Activated CD4-positive, alpha-beta T cell treated with anti-CD3 and anti-CD28 coated beads, Interleukin-2, amount 50 U/mL, for 48 hours (primary cell): ENCODE results near the gene MARK3.

Experiments used
- DNase-seq, 2 experiments: peaks; one replicate each; pipeline ENCODE4 v3.0.0-alpha.2; 2020

MARK3 gene

DNA sequence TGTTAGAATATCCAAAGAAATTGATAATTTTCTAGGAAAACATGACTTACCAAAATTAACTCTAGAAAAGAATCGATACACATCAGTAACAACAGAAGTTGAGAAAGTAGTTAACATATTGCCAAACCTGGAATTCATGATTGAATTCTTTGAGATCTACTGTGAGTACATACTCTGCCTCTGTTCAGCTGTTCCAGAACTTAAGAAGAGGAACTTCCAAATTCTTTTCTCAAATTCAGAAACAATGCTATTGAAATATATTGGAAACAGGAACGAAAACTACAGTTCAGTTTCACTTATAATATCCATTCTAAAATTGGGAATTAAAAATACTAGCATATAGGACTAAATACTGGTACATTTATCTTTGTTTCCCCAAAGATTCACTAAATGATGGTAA lies 57.9 kb downstream of the MARK3 start:
- DNase-seq: no peak

DNA sequence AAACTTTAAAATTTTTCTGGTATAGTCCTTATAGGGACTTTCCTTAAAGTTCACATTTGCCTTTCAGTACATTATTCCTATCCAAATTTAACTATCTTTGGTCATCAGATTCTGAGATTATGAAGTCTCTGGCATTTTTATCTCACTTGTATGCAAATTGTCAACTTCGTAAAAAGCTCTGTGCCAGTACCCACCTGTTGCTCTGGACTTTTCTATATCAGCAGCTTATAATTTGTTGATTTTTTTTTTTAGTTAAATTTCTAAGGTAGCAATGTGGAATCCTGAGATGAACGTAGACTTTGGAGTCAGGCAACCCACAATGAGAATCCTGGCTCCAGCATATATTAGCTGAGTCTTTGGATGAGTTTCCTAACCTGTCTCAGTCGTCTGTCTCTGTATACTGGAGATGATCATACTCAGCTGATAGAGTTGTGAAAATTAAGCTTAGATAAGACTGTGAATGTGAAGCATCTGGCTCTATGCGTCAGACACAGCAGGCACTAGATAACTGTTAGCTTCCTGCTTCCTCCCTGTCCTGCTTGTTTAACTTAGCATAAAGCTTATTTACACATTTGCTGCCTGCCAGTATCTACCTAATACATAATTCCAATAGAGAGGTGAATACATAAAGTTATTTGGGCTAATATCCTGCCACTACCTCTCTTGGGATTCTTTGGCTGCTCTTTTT lies 59.8 kb downstream of the MARK3 start:
- DNase-seq: no peak

DNA sequence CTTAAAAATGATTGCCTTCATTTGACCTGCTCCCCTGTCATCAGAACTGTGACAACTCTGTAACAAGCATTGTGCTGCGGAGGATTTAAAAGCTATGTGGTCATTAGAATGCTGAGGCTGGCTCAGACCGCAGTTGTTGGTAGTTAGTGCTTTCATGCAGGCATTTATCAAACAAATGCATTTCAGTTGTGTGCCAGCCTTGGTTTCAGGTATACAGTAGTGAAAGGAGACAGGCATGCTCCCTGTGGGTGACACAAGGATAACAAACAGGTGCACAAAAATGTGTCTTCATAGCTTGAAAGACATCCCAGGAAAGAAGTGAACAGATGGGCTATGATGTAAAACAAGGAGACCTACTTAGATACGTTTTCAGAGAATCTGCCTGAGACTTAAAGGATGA lies 60.6 kb downstream of the MARK3 start:
- no peak for DNase-seq

DNA sequence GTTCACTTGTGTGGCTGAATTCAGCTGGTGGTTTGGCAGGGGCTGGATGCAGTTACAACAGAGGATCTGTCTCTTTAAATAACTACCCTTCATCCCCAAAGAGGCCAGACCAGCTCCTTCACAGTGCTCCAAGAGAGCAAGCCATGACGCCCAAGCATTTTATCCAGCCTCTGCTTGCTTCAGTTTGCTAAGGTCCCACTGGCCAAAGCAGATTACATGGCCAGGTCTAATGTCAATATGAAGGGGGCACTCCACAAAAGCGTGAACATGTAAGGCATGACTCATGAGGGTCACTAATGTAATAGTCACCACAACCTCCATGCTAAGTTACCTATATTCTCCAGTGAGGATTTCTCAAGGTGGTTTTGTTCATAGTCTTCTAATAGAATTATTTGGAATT lies 62.9 kb downstream of the MARK3 start:
- no peak for DNase-seq

DNA sequence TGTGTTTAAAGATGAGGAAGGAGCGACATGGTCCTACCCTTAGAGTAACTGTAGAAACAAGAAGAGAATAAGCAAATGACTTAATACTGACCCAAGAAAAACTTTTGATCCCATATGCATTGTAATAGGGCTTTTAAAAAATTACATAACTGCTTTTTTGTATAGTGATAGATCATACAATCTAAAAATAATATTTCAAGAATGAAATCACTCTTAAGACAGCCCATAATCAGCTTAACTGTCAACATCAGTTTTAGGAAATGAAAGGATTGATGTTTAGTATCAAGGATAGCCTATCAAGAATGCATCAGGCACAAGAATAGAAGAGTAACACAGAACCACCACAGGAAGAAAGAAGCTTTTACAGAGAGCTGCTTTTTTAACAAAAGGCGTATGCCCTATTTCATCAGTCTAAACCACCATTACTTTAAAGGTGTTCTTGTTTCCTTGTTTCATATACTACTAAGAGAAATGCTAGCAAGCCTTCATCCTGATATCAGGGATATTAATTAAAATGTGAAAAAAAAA lies 64.5 kb downstream of the MARK3 start:
- DNase-seq: no peak

DNA sequence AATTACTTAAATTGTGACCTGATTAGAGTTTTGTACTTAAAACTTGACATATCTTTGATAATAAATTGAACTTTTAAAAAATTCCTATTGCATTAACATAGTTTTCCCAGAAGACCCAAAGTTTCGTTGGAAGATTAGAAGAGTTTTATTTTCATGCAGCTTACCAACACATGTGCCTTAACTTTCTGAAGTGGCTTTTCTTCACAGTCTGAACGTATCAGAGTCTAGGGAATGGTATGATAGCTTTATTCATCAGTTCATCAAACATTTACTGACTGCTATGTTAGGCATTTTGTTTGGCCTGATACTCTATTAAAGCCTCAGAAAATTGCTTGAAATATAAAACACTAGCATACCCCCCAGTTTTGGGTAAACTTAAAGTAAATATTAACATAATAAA lies 65.2 kb downstream of the MARK3 start:
- no peak for DNase-seq

DNA sequence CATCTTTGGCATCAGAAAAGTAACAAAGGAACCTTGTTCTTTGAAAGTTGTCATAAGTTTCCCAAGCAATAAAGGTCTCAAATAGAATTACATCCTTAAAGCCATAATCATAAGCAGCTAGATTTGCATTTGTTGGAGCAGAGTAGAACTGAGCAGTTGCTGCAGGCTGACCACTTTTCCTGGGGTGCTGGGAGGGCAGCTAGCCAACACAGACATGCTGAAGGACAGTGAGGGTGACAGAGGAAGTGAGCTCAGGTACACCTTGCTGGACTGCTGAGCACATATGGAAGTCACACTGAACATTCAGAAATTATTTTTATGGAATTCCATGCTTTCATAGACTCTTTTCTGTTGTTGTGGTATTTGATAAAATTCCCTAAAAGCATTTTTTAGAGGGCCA lies 66.2 kb downstream of the MARK3 start:
- no peak for DNase-seq

DNA sequence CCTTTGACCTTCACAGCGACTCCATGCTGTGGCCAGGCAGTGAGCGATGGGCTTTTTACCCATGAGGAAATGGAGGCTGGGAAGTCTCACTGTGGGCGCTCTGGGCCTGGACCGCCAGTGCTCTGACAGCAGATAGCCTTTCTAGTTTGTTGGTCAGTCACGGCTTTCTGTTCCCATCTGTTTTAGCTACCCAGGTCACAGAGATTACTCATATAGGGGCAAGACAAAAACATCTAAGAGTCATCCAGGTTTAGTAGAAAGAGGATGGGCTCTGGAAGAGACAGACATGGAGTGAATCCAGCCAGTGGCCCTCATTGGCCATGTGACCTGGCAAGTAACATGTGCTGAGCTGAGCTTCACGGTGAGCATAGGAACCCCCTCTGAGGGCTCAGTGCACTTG lies 68.6 kb downstream of the MARK3 start:
- DNase-seq: no peak

DNA sequence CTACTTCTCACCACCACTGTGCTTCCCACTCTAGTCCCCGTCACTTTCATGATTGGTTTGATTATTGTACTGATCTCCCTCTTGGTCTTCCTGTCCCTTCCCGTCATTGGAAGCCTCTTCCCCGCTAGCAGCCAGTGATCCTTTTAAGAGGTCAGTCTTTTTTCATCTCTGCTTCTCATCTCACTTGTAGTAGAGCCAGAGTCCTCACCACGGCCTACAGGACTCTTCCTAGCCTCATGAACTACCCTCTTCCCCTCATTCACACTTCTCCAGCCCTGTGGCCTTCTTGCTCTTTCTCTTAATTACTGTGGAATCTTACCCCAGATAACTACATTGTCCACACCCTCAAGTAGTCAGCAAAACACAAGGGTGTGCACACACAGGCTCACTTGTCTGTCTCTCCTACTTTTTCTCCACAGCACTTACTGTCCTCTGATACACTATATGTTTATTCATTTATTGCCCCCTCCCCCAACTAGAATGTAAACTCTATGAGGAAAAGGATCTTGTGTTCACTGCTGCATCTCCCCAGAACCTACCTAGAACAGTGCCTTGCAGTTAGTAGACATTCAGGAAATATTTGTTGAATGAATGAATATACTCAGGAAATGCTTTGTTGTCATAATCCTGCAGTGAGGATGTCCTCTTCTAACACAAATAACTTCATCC lies 71.1 kb downstream of the MARK3 start:
- no peak for DNase-seq

DNA sequence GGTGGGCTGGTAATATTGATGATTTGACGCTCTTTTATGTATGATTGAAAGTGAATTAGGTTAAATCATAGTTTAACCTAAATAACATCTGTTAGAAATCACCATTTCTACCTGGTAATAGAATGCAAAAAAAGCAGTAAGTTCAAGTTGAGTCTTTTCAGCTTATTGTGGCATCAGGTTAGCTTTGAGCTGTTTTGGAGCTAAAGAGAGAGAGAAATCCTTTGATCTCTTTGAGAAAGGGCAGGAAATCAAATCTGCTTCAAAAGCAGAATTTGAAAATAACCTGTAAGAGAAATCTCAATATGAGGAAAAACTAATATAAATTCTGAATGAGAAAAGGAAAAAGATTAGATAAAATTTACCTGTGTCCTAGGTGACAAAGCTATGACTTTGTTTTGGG lies 75.2 kb downstream of the MARK3 start:
- no peak for DNase-seq

DNA sequence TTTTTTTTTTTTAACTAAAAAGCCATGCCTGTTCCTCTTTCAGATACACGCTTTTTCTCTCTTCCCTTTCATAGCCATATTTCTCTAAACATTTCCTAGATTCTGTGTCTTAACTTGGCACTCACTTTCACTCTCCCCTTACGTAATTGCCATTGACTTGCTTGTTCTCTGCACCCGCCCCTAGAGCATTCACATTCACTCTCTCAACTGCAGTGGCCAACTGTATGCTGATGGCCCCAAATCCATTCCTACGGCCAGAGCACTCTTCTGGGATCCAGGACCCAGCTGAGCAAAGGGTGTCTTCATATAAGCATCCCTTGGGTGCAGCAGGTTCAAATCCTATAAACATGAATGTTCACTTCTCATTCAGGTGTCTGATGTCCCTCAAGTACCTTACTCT lies 77.9 kb downstream of the MARK3 start:
- DNase-seq: no peak

DNA sequence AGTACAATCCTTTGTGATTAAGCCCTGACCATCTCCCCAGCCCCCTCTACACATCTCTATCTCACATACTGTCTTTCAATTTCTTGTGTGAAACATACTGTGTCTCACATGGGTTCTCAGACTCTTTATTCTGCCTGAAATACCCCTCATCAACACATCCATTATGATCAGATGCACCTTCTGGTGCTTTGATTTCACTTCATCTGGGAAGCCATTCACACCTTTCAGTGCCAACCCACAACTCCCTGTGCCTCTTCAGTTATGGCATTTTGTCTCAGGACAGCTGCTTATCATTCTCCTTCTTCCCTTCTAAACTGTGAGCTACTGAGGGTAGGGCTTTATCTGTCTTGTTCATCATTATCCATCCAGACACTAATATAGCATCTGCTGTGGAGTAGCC lies 78.6 kb downstream of the MARK3 start:
- no peak for DNase-seq

DNA sequence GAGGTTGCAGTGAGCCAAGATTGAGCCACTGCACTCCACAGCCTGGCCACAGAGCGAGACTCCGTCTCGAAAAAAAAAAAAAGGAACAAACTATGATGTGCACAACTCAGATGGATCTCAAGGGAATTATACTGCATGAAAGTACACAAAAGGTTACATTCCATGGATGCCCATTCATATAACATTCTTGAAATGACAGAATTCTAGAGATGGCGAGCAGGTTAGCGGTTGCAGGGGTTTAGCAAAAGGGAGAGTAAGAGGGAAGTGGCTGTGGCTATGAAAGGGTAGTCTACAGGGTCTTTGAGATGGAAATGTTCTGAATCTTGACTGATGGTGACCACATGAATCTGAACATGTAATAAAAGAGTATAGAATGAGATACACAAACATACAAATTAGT lies 87.7 kb downstream of the MARK3 start:
- DNase-seq: no peak

DNA sequence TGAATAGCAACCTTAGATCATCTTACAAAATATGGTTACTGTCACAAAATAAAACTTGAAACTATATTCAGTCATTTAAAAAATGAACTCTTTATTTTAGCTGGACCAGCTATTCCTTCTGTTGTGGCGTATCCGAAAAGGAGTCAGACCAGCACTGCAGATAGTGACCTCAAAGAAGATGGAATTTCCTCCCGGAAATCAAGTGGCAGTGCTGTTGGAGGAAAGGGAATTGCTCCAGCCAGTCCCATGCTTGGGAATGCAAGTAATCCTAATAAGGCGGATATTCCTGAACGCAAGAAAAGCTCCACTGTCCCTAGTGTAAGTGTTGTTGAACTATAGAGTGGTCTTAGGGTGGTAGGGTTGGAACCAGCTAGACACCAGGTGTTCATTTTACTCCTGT lies 89.7 kb downstream of the MARK3 start:
- no peak for DNase-seq

DNA sequence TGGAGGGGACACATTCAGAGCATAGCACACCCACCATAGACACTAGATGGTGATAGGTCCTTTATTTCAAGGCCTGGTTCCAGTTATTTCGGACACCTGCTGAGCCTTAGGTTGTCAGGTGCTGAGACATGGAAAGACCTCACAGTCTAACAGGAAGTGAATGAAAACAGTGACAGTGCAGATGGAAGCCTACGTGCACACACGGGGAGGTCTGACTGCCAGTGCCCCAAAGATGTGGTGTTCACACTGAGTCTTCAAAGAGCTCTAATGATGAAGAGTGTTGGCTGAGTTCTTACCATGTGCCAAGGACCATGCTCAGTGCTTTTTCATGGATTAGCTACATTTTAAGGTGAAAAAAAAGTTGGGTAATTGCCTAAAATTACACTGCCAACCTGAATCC lies 90.8 kb downstream of the MARK3 start:
- no peak for DNase-seq

DNA sequence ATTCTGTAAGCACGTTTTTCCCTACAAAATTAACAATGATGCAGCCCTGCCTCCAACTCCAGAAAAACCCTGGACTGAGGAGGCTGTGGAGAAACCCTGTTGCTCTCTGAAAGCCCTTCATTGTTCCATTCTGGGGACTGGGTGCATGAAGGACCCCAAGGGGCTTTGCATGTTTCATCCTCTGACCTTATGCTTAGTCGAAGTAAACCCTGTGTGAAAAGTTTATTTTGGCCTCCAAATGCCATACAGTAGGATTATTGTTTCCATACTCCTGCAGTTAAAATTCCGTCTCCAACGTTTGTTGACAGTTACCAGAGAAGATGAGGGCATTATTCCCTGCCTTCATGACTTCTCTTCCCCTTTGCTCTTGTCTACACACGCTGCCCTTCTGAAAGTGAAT lies 91.4 kb downstream of the MARK3 start:
- no peak for DNase-seq

DNA sequence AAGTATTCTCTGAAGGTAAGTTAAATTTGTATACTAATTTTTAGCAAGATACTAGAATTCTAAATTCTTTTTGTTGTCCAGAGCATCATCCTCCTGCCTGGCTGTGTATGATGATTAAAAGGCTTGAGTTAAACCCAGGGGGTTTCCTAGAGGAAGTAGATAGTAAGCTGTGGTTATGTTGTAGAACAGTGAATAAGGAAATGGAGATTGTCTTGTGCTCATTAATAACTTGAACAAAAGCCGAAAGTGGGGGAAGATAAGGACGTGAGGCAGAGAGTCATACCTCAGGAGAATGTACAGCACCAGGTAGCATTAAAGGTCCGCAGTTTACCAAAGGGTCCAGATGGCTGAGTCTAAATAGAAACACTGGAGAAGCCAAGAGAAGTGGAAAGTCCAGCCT lies 95.4 kb downstream of the MARK3 start:
- DNase-seq: no peak

DNA sequence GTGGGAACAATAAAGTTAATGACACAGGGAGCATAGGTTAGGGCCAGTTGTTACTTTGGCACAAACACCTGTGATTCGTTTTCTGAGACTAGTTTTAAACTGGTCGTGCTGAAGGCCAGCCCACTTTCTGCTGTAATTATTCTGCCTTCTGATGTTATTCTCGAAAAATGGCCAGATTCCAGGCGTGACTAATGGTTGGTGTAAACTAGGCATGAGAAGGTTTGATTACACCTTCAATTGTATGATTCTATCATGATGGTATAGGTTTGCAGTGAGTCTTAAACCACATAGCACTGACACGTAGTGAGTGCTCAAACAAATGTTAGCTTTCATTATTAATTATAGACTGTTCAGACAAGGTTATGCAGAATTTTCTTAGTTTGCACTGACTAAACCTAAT lies 98.4 kb downstream of the MARK3 start:
- DNase-seq: no peak

DNA sequence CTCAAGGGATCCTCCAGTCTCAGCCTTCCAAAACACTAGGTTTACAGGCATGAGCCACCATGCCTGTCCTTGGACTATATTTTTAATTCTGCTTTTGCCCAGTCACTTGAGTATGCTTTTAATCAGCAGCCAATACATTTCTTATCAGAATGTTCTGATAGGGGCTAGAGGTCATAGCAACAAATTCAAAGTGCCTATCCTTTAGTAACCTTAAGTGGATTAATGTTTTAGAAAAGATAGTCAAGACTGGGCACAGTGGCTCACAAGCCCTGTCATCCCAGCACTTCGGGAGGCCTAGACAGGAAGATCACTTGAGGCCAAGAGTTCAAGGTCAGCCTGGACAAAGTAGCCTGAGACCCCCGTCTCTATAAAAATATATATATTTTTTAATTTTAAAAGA lies 100.3 kb downstream of the MARK3 start:
- no peak for DNase-seq

DNA sequence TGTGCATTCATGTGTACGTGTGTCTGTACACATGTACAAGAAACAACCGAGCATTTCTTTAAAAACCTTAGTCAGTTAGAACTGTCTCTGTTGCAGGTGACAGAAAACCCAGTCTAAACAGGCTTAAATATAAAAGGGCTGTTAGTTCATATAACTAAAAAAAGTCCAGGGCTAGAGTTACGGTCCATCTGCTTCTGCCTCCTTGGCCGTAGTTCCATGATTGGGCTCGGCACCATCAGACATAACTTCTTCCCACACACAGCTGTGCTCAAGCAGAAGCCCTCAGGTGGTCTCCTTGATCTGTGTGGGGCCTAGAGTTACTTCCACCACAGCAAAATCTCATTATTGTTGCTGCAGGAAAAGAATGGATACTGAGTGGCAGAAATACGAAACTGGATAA lies 102.9 kb downstream of the MARK3 start:
- no peak for DNase-seq

DNA sequence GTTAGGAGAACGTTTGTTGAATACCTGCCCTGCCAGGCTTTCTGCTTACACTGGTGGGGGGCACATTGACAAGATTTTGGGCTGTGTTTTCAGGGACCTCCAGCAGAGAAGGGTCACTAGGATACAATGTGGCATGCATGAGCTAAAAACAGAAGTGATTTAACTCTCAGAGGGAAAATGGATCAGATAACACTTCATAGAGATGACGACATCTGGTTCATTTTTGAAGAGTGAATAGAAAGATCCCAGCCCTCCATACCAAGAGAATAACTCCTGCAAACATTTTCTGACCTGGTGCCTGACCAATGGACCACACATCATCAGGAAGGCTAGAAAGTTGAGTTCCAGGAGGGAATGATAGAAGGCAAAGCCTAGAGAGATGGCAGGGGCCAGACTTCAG lies 103.7 kb downstream of the MARK3 start:
- no peak for DNase-seq

DNA sequence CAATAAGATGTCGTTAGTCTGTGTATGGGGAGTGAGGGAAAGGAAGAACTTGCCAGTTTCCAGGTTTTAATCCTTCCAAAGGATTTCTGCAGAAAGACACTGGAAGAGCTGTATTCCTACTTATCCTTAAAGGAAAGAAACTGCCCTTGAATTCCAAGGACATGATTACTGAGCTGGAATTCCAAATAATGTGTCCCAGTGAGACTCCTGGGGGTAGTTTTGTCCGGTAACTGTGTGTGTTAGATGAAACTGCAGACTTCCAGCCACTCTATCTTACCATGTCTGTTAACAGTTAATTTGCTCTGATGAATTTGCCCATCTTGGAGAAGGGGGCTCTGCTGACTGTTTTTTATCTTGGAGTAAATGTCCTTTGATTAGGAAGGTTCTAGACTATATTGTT lies 104.4 kb downstream of the MARK3 start:
- DNase-seq: no peak

DNA sequence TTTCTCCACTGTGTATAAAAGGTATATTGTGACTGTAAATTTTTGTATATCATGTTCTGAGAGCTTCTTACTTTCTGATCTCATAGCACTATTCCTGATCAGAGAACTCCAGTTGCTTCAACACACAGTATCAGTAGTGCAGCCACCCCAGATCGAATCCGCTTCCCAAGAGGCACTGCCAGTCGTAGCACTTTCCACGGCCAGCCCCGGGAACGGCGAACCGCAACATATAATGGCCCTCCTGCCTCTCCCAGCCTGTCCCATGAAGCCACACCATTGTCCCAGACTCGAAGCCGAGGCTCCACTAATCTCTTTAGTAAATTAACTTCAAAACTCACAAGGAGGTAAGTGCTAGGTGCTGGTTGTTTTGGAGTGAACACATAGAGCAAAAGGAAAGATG lies 106.5 kb downstream of the MARK3 start:
- no peak for DNase-seq

DNA sequence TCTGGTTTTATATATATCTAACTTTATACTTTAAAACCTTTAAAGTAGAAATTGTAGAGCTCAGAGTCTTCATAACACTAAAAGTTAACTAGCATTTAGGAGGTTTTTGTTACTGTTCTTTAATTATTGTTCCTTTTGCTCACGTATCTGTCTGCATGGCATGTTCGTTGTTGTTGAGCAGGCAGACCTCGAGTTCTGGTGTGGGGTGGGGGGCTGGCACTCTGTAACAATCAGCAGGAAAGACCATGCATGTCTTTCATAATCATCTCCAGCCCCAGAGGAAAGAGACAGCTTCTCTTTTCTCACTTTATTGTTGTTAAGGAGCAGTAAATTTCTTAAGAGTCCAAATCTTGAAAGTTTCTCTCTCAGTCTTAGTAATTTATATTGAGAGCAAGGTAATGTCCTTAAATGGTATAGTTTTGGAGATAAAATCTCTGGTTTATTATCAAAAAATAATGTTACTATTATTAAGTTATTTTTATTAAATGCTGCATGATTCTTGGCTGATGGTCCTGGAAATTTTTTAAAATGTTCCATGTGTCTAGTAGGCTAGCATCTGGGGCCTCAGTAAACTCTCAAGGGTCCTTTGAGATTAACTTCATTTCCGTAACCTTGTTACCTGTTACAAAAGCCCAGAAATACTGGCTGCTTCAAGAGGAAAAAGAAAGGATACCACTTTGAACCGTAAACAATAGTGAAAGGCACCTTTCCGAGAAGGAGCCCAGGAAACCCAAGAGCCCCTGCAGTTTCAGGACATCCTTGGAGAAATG lies 107.1 kb downstream of the MARK3 start:
- no peak for DNase-seq
